CD4-positive, alpha-beta T cell treated with Interleukin-17A for 1 hour (primary cell): ENCODE results near the gene RUNX2.

ENCODE experiments used
- DNase-seq: peaks from one replicate; pipeline ENCODE4 v3.0.0-alpha.2; 2020

RUNX2 gene

DNA sequence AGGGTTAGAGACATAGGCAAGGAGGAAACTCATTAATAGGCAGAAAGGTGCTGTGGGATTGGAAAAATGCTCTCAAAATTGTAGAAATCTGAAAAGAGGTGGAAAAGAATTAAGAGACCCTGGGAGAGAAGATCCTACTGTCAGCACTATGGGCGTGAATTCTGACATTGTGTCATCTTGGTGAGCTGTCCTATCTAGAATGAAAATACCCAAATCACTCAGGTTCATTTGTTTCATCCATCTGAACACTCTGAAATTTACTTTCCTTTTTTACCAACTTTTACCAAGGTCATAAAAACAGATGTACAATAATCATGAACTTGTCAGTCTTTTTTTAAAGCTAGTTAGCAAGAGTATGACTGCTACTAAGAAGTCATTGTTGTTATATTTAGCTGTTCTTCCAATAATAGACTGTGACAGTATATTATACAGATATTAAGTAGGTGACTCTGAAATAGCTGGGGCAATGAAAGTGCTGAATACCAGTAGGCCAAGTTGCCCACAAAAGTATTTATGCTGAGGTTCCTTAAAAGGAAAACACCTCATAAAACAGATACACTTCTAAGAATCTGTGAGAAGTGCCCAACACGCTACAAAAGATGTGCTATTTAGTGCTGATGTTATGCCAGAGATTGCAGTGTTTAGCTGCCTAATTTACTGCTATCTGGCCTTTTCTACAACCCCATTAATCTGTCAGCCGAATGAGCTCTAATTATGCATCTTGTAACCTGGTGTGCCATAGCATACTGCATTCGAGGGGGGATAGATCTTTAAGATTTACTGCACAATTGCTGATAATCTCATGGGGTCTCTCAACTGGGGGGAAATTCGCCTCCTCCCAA lies 267.1 kb downstream of the RUNX2 start:
- no peak for DNase-seq

- no peak for DNase-seq
These were observed 269.3 kb downstream of the RUNX2 start for GRCh38 chr6:45597424-45597823.

- no peak for DNase-seq
These were observed 270.9 kb downstream of the RUNX2 start for GRCh38 chr6:45599053-45599452.

GRCh38 chr6:45605971-45606370 lies 277.8 kb downstream of the RUNX2 start:
- DNase-seq: no peak

- DNase-seq: no peak
These were observed 278.8 kb downstream of the RUNX2 start for GRCh38 chr6:45606831-45607400.

DNA sequence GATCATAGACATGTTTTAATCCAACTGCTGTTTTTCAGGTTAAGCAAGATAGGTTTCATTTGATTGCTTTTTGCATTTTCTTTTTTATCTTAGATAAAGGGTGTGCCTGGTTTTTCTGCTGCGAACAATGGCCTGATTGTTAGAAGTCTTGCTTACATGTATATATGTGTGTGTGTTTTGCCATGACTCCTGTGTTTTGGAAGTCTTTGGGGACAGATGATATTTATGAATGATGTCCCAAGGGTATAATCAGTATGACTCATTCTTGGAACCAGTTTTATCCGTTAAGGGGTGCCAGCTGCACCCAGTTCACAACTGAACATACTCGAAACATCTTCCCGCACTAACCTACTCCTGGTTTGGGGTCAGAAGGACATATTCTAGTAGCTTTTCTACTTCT lies 279.7 kb downstream of the RUNX2 start:
- no peak for DNase-seq

GRCh38 chr6:45608252-45608913 lies 280.3 kb downstream of the RUNX2 start:
- DNase-seq: no peak

- no peak for DNase-seq
These were observed 281.1 kb downstream of the RUNX2 start for GRCh38 chr6:45609141-45609638.

GRCh38 chr6:45610374-45610773 lies 282.2 kb downstream of the RUNX2 start:
- DNase-seq: no peak

GRCh38 chr6:45610832-45611231 lies 282.7 kb downstream of the RUNX2 start:
- DNase-seq: no peak

DNA sequence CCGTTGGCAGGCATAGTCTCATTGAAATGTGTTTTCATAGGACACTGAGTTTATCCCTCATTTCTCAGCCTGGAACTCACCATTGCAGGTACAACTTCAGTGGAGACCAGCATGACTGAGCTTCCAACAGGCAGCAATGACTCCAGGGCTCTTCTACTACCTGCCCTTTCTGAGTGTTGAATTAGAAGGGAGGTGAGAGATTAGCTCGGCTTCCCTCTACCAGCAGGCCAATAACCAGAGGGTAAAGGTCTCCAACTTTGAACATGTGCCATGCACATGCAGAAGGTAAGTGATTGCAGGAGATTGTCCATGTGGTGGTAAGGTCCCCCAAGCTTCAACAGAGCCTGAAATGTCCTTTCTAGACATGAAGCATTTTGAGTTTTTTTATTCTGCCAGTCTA lies 283.4 kb downstream of the RUNX2 start:
- no peak for DNase-seq

- DNase-seq: no peak
These were observed 285.5 kb downstream of the RUNX2 start for GRCh38 chr6:45613656-45614055.

DNA sequence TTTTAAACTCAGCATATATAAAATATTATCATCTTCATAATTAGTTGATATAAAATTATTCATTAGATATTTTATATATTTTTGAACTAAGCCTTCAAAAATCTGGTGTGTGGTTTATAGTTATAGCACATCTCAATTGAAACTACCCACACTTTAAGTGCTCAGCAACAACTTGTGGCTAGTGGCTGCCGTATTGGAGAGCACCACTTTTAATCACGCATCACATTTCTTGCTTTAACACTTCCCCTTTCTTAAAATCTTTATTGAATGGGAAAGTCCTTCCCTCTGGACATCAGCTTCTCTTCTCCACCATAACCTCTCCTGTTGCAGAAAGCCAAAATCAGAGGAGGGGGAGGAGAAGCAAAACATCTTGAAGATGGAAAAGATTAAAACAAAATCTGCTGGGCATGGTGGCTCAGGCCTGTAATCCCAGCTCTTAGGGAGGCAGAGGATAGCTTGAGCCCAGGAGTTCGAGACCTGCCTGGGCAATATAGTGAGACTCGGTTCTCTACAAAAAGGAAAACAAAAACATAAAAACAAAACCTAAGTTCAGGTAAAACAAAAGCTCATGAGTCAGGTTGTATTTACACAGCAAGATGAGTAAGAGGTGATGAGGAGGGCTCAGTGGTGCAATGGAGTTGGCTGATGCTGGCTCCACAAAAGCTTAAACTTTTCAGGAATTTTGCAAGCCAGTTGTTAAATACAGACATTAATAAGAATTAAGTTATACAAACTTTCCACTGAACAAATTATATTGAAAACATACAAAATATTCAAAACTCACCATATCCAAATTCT lies 286.6 kb downstream of the RUNX2 start:
- no peak for DNase-seq

- no peak for DNase-seq
These were observed 288.1 kb downstream of the RUNX2 start for GRCh38 chr6:45616209-45616608.

DNA sequence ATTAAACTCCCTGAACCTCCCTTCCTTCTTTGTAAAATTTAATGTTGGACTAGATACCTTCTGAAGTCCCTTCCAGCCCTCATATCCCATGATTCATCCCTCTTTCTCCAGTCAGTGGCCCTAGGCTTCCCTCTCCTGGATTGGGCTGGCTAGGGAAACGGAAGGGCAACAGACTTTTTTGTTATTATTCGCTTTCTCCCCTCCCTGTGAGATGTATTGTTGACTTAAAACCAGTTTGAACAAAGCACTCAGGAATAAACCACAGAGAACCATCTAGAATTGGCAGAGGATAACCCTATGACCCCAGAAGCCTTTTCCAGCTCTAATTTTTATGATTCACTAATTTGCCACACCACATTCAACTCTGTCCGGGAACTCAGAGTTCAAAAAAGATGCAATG lies 289.3 kb downstream of the RUNX2 start:
- DNase-seq: no peak

DNA sequence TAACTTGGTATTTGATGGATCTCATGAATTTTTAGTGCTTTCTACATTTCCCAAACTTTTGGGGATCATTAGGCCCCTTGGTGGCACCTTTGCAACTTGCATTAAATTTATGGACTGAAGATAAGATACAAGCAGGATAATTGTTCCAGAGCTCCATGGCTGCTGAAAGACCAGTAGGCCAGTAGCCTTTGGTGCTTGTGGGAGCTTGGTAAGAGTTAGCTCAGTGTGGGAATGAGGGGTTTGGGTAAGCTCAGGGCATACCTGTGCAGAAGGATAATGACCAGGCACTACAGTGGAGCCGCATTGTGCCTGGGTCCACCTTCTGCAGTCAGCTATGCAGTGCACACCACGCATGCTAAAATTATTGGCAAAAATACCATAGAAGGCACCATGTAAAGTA lies 290.1 kb downstream of the RUNX2 start:
- no peak for DNase-seq

- no peak for DNase-seq
These were observed 291.2 kb downstream of the RUNX2 start for GRCh38 chr6:45619211-45619760.

DNA sequence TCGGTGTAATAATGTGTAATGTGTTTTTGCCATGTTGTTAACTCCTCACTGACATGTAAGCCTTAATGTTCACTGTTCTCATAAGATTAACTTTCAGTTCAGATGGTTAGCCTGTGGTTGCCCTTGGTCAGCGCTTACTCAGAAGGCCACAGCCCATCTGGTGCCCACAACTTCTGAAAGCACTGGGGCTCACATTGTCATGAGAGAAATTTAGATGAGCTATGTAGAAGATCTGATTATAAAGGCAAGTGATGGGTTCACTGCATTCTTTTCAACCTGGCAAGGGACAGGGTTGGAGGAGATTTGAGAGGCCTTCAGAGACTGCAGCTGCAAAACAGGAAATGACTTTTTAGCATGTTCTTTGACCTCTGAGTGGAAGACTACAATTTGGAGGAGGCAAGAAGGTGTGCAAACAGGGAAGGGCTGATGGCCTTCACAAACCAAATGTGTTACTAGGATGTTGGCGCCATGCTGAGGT lies 291.9 kb downstream of the RUNX2 start:
- peak; percentile 12 for DNase-seq

GRCh38 chr6:45624228-45624627 lies 296.1 kb downstream of the RUNX2 start:
- DNase-seq: no peak

GRCh38 chr6:45625191-45625664 lies 297.1 kb downstream of the RUNX2 start:
- no peak for DNase-seq

DNA sequence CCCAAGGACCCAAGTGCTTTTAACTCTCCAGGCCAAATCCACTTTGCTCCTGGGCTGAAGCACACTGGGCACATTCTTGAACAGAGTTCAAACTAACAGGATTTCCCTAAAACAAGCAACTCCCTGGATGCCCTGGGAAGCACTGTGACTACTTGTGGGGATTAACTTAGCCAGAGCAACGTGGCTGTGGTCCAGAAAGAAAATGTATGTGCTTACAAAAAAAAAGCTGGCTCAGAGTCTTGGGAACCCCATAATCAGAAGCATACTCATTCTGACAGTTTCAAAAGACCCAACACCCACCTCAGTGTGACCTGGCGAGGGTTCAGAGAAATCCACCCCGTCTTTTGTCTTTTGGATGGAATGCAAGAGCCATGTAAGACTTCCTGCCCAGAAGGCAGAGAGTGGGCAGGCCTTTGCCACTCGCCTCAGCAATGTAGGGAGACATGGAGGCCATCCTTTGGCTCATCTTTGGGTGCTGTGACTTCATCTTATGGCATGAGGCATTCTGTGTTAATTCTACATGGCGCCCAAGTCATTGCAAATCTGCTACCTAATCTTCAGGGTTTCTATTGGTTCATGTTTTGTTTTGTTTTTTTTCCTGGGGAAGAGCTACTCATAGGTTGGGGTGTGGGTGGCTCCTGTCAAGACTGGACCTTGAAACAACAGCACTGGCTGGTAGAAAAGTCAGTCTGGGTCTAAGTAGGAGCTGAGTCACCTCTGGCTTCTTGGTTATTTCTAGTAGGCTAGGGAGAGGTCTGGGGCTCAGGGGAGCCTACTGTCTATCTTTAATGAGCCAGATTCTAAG lies 298.2 kb downstream of the RUNX2 start:
- no peak for DNase-seq

GRCh38 chr6:45630314-45630713 lies 302.2 kb downstream of the RUNX2 start:
- no peak for DNase-seq
